IPS DF 6.9 (cell line): Measurements from ENCODE around the gene SUCO.
"Not testable (repeated sequence)": the region's sequence is repeated elsewhere in the genome, so short reads cannot be mapped to it uniquely, and the experiment has no call there.

Experiments used
- DNase-seq: peaks from one replicate; pipeline ENCODE4 v3.0.0-alpha.2; 2013; ENCODE audit warnings: low read depth, low spot score
- H3K27ac ChIP-seq: one replicate; pipeline ENCODE4 v1.5.1; 2013; ENCODE audit warnings: low read length, control low read depth
- H3K27me3 ChIP-seq: 2 replicates; pipeline ENCODE4 v1.6.1; 2013; ENCODE audit warnings: mild to moderate bottlenecking, low read length; ENCODE audit not compliant: control insufficient read depth, insufficient read depth
- H3K36me3 ChIP-seq: 2 replicates; pipeline ENCODE4 v1.6.1; 2013; ENCODE audit warnings: low read length; ENCODE audit not compliant: control insufficient read depth, insufficient read depth
- H3K4me1 ChIP-seq: 2 replicates; pipeline ENCODE4 v1.6.1; 2013; ENCODE audit warnings: low read length; ENCODE audit not compliant: control insufficient read depth, insufficient read depth
- H3K4me3 ChIP-seq: 2 replicates; pipeline ENCODE4 v1.5.1; 2013; ENCODE audit warnings: mild to moderate bottlenecking, low read length
- H3K9me3 ChIP-seq: 2 replicates; pipeline ENCODE4 v1.6.1; 2013; ENCODE audit warnings: low read length, inconsistent platforms; ENCODE audit not compliant: control insufficient read depth, insufficient read depth
- WGBS: extraction: QIAGEN DNeasy Blood & Tissue Kit; methylation state at CpG from one replicate; pipeline ENCODE4 v1.1.7; 2013; ENCODE audit warnings: mixed read lengths, missing lambda C conversion rate; ENCODE audit not compliant: insufficient read length, insufficient coverage; 5-methylcytosine and 5-hydroxymethylcytosine counted together

The SUCO gene

DNA sequence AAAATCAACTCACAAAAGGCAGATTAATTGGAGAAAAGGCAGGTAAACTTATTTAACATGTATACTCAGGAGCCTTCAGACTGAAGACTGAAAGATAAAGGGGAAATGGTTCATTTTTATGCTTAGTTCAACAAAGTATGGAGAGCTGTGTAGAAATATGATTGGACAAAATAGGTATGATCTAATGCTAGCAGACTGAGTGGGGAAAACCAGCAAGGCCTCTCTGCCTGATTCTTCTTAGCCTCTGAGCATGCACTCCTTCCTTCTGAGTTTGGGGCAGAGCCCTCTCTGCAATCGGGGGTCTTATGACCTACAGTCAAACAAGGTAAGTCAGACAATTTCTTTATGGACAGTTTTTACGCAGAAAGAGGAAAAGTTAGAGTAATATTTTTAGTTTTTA is 38.8 kb upstream of the SUCO start:
- Histone ChIP-seq H3K27me3 (no peaks in the 10 kb centered on the region), H3K4me3 (no peak overlapping the region), H3K36me3 (no peaks in the 10 kb centered on the region), H3K4me1 (no peaks in the 10 kb centered on the region), H3K9me3 (no peaks in the 10 kb centered on the region), H3K27ac (no peak overlapping the region)
- no peak for DNase-seq
- no CpG with 5 or more reads among the region's 2 CpGs for WGBS

GRCh38 chr1:172496127-172496526 is 36.8 kb upstream of the SUCO start:
- H3K4me1 ChIP-seq, DNase-seq, H3K36me3 ChIP-seq, H3K9me3 ChIP-seq, H3K27ac ChIP-seq, H3K27me3 ChIP-seq, H3K4me3 ChIP-seq: not testable (repeated sequence)
- no CpG with 5 or more reads among the region's 5 CpGs for WGBS

DNA sequence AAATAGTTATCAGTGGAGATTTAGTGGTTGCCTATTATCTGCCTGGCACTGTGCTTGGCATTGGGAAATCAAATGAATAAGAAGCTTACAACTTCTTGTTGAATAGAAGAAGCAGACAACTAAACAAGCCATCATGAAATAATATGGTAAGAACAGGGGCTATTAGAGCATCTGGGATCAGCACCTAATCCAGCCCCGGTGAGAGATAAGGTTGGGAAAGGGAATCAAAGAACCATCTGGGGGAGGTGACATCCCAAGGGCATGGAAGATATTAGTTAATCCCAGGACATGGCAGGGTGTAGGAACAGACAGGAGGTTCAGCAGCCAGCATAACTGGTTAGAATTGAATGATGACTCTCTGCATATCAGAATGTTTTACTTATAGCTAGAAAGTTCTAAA is 36.3 kb upstream of the SUCO start:
- H3K9me3 ChIP-seq = no peaks in the 10 kb centered on the region
- H3K36me3 ChIP-seq = no peaks in the 10 kb centered on the region
- no peaks in the 10 kb centered on the region for H3K27me3 ChIP-seq
- no peaks in the 10 kb centered on the region; the same call in 1 of the 2 replicates for H3K4me1 ChIP-seq
- no peak overlapping the region for H3K27ac ChIP-seq
- no peak overlapping the region for H3K4me3 ChIP-seq
- no CpG with 5 or more reads among the region's 1 CpG for WGBS
- no peak for DNase-seq

DNA sequence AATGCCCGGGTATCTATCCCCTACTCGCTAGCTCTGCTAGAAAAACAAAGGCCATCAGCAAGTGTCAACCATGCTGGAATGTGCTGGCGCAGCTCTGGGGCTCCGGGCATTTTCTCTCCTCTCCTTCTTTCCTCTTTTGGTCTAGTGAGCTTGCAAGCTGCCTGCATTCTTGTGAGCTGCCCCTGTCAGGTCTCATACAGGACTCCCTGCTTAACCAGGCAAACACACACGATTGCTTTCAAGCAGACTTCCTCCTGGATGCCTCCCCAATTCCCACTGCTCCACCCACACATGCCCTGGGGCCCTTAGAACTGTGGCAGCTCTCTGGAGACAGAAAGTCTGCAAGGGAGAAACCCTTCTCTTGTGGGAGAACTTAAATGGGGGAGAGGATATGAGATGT is 35.7 kb upstream of the SUCO start:
- no peaks in the 10 kb centered on the region for H3K9me3 ChIP-seq
- H3K4me3 ChIP-seq = no peak overlapping the region
- WGBS = no CpG with 5 or more reads among the region's 5 CpGs
- no peak for DNase-seq
- H3K27me3 ChIP-seq = no peaks in the 10 kb centered on the region
- H3K4me1 ChIP-seq = no peaks in the 10 kb centered on the region; the same call in 1 of the 2 replicates
- no peak overlapping the region for H3K27ac ChIP-seq
- H3K36me3 ChIP-seq = no peaks in the 10 kb centered on the region

- Histone ChIP-seq H3K9me3 (no peaks in the 10 kb centered on the region), H3K27me3 (no peaks in the 10 kb centered on the region), H3K4me3 (no peak overlapping the region), H3K4me1 (no peaks in the 10 kb centered on the region; the same call in 1 of the 2 replicates), H3K27ac (no peak overlapping the region), H3K36me3 (no peaks in the 10 kb centered on the region)
- no CpG with 5 or more reads among the region's 2 CpGs for WGBS
- DNase-seq = no peak
Measured at GRCh38 chr1:172498857-172499256, 34.1 kb upstream of the SUCO start.

DNA sequence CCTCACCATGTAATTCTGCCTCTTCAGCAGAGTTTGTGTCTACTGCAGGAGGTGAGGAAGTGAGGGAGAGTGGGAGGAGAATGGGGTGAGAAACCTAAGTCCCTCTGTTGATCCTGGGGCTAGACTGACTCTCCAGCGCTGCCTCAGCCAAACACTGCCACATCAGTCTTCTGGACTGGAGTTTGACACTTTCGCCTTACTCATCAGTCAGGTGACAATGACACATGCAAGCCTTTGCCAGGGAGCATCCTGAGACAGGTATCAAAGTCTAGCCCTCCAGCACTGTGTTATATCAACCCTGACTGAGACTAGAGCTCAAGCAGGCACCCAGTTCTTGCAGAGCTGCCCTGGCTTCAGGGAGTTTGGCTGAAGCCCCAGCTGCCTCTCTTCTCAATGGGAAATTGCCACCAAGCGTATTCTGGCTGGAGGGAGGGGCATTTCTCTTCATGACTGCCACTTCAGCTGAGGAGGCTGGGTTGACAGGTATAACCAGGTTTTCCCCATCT is 33.3 kb upstream of the SUCO start:
- WGBS = no CpG with 5 or more reads among the region's 3 CpGs
- no peaks in the 10 kb centered on the region for H3K9me3 ChIP-seq
- H3K27me3 ChIP-seq = no peaks in the 10 kb centered on the region
- H3K4me3 ChIP-seq = no peak overlapping the region
- DNase-seq = no peak
- no peaks in the 10 kb centered on the region for H3K36me3 ChIP-seq
- H3K4me1 ChIP-seq = no peaks in the 10 kb centered on the region; the same call in 1 of the 2 replicates
- no peak overlapping the region for H3K27ac ChIP-seq

- Histone ChIP-seq H3K27me3 (no peaks in the 10 kb centered on the region), H3K36me3 (no peaks in the 10 kb centered on the region), H3K9me3 (no peaks in the 10 kb centered on the region), H3K4me3 (no peak overlapping the region), H3K27ac (no peak overlapping the region), H3K4me1 (no peaks in the 10 kb centered on the region; the same call in 1 of the 2 replicates)
- no CpG with 5 or more reads among the region's 2 CpGs for WGBS
- DNase-seq = no peak
Measured at GRCh38 chr1:172500207-172500606, 32.7 kb upstream of the SUCO start.

DNA sequence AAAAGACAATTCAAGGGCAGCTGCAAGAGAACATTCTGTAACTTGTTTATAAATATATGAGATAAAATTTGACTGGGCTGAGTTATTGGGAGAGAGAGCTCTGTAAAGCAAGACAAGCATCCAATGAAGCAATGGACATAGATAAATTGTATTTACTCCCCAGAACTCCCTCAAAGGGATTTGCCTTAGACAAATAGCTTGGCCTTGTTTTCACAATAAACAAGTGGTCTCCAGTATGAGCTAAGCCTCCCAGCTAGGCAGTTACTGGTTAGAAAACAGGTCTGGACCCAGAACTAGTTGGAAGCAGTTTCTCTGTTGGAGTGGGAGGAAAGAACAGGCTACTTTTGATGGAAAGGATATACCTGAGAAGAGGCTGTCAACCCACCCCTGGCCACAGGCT is 25.2 kb upstream of the SUCO start:
- Histone ChIP-seq H3K9me3 (no peaks in the 10 kb centered on the region), H3K4me1 (no peaks in the 10 kb centered on the region), H3K36me3 (no peaks in the 10 kb centered on the region), H3K4me3 (no peak overlapping the region), H3K27me3 (no peaks in the 10 kb centered on the region), H3K27ac (no peak overlapping the region)
- no peak for DNase-seq

- Histone ChIP-seq H3K4me1 (no peaks in the 10 kb centered on the region), H3K27me3 (no peaks in the 10 kb centered on the region), H3K27ac (no peak overlapping the region), H3K9me3 (no peaks in the 10 kb centered on the region), H3K4me3 (no peak overlapping the region), H3K36me3 (no peaks in the 10 kb centered on the region)
- DNase-seq = no peak
- no CpG with 5 or more reads among the region's 3 CpGs for WGBS
Measured at GRCh38 chr1:172510479-172510878, 22.5 kb upstream of the SUCO start.

- no peak for DNase-seq
- no peak overlapping the region for H3K27ac ChIP-seq
- no peak overlapping the region for H3K4me3 ChIP-seq
- H3K4me1 ChIP-seq = no peaks in the 10 kb centered on the region
- H3K27me3 ChIP-seq = no peaks in the 10 kb centered on the region
- H3K36me3 ChIP-seq = no peaks in the 10 kb centered on the region
- no peaks in the 10 kb centered on the region for H3K9me3 ChIP-seq
Measured at GRCh38 chr1:172512591-172512990, 20.4 kb upstream of the SUCO start.

DNA sequence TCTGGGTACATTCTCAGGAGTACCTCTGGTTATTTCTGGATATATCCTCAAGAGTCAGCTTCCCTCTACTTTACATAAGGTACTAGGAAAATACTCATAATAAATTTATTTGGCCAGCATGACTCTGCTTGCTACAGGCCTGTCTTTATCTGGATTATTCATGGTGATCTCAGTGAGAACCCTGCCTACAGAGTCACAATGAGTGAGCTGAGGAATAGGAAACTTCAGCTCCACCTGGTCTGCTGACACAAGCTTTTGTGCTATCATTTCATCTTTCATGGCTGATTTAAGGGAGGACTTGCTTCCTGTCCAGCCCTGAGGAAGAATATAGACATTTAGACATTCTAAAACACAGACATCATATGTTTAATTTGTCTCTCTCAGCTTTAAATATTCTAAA is 19.5 kb upstream of the SUCO start:
- Histone ChIP-seq H3K36me3 (no peaks in the 10 kb centered on the region), H3K27me3 (no peaks in the 10 kb centered on the region), H3K9me3 (no peaks in the 10 kb centered on the region), H3K27ac (no peak overlapping the region), H3K4me1 (no peaks in the 10 kb centered on the region), H3K4me3 (no peak overlapping the region)
- DNase-seq = no peak
